Fibroblast of the conjunctiva (primary cell): Measurements from ENCODE around the gene SEC14L1.
A peak's percentile ranks its signal among the peaks of the same experiment; 100 is the strongest.

Source experiments
- DNase-seq: peaks from one replicate; pipeline ENCODE4 v3.0.0-alpha.2; 2010; ENCODE audit warnings: low read depth

The SEC14L1 gene

DNA sequence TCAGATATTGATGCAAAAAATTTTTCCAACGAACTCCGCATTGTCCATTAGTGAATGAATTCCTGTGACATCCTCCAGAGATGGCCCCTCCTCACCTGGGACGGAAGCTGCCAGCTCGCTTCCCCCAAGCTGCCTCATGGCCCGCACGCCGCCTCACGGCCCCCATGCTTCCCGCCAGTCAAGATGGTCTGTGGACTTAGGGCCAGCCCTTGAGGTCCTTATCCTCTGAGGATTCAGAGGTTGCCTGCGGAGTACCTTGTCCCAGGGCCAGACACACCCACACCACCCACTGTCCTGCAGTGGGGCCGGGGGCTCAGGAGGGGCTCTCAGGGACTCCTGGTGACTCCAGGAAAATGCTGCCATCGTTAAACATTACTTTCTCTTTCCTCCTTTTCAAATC lies 73.6 kb downstream of the SEC14L1 start:
- DNase-seq, result no peak

DNA sequence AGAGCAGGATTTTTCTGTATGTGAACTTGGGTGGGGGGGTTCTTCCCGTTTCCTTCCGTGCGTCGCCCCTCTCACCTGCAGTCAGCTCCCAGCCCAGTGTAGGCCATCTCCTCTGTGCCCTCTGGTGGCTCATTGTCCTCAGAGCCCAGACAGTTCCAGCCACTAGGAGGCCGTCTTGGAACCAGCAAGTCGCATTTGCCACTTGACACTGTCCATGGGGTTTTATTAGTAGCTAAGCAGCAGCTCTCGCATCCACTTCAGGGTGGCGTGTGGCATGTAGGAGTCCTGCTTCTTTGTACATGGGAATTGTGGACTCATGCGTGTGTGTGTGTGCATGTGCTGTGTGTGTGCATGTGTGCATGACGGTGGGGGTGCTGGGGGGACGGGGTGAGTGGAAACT lies 74.0 kb downstream of the SEC14L1 start:
- DNase-seq, result no peak

DNA sequence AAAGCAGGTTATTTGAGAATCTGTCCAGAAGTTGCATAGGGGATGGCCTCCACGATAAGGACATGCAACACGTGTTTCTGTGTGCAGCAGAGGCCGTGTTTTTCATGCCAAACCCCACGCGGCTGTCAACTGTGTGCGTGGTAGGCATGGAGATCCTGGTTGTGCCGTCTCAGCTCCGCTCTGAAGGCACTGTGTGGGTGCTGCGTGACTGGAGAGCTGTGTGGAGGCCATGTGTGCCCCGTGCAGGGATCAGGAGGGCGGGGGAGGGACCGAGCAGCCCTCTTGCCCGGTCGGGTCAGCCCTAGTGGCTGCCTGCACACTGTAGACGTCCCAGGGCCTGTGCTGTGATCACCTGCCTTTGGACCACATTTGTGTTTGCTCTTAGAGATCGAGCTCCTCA lies 74.5 kb downstream of the SEC14L1 start:
- no peak for DNase-seq

DNA sequence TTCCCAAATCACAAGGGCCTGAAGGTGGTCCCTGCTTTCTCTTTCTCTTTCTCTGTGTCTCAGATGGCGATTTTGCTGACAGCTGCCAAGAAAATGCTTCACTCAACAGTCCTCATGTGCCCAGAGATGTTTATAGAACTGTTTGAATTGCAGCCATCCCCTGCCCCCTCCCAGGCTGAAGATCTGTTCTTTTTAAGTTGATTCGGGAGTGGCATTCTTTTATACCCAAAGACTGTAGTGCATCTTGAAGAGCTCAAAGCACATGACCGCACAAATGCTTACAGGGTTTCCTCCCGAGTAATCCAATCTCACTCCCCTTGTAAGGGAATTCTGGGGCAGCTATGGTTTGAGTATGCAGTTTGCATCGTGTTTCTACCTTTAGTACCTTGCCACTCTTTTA lies 75.7 kb downstream of the SEC14L1 start:
- DNase-seq, result no peak

DNA sequence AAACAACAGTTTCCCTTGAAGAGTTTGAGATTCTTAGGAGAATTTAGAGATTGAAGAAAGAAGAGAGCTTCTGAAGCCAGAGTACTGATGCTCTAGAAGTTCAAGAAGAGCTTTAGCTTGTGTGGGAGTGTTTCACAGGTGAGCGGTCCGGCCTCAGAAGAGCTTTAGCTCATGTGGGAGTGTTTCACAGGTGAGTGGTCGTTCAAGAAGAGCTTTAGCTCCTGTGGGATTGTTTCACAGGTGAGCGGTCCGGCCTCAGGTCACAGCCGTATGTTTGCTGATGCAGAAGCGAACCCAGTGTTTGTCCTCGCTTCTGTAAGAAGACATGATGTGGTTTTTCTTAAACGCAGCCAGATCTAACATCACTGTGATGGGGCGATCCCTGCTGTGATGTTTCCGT lies 76.4 kb downstream of the SEC14L1 start:
- no peak for DNase-seq

DNA sequence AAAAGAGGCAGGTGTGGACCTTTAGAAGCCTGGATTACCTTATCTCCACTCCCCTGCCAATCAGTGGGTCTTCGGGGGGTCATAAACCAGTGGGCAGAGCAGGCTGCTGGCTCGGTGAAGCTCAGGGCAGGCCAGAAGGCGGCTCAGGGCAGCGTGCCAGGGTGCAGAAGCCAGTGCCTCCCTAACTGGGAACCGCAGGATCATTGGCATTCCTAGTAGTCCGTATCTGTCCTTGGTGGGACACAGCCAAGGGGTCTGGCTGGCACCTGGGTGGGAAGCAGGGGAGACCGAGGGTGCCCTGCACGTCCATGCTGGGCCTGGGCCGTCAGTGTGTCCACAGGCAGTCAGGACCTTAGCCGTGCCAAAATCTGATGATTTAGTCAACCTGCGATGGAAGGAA lies 76.8 kb downstream of the SEC14L1 start:
- DNase-seq, result no peak

DNA sequence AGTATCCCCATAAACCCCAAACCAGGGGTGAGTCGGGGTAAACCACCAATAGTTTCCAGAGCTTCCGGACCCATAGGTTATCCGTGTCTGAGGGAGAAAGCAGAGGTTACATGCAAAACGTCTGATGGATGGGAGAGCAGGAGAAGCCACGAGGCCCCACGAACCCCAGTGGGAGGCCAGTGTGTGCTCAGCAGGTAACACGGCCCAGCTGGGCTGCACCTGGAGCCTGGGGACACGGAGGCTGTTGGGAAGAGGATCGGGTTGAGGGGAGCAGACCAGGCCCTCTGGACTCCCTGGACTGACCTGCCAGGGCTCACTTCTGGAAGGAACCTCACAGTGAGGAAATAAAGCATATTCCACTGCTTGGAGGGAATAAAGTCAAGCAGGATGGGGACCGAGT lies 78.1 kb downstream of the SEC14L1 start:
- DNase-seq, result no peak

DNA sequence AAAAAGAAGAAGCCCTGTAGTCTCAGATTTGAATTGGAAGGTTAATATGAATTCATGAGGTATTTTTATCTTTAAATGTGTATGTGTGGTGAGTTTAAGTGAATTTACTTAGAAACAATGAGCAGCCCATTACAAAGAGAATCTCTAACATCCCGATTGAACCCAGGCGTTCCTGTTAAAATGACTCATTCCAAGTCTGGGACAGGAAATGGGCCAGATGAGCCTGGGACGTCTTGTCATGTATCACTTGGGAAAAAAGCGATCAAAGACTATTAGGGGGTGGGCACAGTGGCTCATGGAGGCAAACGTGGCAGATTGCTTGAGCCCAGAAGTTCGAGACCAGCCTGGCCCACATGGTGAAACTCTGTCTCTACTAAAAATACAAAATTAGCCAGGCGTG lies 81.6 kb downstream of the SEC14L1 start:
- DNase-seq, result no peak

DNA sequence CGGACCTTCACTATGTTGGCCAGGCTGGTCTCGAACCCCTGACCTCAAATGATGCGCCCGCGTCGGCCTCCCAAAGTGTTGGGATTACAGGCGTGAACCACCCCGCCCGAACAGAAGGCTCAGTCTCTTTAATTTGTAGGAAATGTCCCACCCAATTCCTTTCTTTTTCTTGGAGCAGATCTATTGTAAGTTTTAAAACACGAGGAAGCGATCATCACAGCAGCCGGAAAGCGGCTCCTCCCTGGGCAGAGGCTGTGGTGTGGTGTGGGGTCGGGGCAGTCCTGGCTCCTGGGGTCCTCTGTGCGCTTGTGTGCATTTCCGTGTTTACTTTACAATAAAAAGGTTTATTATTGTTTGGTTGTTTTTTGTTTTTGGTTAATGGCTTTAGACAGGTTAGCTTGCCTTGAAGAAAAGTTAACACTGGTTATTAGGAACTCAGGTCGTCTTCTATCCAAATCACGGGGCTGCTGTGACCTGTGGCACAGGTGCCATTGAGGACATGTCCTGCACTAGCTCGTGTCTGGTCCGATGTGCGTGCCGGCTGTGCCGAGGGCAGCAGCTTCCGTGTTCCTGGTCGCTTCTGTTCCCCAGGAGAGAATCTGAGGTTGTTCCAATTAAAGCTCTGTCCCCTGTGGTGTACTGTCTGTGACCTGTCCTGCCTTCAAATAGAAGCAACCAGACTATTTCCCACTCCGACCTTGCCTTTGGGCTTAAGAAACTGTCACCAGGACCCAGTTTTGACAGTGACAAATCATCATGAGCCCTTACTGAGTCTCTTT lies 83.1 kb downstream of the SEC14L1 start:
- DNase-seq, result no peak

DNA sequence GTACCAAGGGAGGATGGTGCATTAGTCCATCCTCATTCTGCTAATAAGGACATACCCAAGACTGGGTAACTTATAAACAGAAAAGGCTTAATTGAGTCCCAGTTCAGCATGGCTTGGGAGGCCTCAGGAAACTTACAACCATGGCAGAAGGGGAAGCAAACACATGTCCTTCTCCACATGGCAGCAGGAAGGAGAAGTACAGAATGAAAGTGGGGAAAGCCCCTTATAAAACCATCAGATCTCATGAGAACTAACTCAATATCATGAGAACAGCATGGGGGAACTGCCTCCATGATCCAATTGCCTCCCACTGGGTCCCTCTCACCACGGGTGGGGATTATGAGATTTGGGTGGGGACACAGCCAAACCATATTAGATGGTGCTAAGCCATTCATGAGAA lies 84.5 kb downstream of the SEC14L1 start:
- no peak for DNase-seq

DNA sequence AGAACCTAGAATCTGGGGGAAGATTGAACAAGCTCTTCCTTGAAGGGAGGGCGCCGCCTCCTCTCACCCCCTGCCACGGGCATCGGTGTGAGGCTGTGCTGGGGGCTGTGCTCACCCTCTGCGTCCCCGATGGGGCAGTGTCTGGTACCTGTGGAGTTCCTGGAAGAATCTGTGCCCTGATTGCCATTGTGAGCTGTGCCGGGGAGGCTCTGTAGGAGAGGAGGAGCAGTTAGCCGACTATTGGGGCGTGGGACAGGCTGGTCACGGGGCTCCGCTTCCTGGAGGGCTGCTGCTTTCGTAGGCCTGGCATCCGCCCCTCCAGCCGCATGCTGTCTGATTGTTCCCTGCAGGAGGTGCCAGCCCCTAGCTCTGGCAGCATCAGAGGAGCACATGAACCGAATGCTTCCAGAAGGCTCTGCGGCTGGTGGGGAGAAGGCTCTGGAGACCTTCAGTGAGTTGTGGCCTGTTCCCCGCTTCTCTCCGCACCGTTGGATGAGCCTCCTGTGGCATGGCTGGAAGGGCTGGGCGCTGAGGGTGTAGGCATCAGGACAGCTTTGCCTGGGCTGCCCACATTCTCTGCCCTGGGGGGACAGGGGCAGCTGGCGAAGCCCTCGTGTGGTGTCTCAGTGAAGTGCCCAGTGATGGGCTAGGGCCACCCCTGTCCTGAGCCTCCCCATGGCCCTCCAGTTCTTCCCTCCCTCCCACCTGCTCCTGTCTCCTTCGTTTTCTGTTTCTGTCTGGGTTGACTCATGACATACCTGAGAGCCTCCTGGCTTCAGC lies 86.9 kb downstream of the SEC14L1 start:
- DNase-seq, result no peak

DNA sequence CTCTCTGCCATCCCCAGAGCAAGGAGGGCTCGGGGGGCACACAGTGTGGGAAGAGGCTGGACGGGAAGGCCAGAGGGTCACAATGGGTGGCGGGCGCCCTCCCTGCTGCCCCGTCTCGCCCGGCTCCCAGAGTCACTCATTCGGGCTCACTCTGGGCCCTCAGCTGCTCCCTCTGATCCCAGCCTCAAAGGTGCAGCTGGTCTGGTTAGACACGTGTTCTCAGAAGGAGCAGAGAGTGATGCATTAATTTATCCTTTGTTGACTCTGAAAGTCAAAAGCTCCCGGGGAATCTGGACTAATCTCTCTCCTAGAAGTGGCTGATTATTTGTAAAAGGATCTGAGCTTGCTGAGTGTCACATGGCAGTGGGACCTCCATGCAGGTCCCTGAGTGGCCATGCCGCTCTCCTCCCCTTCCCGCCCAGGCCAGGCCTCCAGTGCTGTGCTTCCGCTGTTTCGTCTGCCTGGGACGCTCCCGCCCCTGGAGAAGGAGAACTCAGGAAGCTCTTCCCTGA lies 87.5 kb downstream of the SEC14L1 start:
- DNase-seq, result no peak

DNA sequence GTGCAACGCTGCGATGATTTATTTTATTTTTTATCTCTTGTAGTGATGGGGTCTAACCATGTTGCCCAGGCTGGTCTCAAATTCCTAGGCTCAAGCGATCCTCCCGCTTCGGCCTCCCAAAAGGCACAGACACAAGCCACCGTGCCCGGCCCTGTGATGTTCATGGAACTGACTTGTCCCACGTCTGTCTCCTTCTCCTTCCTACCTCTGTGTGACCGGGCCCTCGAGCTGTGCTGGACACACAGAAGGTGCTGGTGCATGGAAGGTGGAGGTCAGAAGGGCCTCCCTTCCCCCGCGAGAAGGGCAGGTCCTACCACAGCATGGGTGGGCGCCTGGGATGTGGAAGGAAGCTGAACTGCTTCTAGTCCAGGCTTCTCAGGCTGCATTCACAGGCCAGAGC lies 88.0 kb downstream of the SEC14L1 start:
- DNase-seq, result no peak

DNA sequence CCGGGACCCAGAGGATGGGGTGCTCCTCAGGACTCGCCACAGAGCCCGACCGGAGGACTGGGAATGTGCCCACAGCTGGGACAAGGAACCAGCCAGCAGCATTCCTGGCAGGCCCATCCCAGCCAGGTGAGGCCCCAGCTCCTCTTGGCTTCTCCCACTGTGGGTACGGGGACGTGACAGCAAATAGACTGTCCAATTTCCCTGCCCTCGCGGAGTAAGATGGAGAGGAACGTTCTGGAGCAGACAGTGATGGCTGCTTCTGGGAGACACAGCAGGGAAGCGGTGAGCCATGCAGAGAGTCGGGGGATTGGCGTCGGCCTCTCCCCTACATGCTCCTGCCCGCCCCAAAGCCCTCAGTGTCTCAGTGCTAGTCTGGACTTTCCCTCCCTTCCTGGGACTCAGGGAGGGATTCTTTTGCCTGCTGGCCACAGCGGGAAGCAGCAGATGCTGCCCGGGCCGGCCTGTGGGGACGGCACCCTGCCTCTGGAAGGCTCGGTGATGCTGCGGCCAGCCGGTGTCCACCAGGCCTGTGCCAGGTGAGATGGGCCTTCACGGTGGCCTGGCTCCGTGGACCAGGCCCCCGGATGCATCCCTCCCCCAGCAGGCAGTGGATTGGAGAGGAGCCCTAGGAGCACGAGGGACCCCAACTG lies 89.1 kb downstream of the SEC14L1 start:
- no peak for DNase-seq

DNA sequence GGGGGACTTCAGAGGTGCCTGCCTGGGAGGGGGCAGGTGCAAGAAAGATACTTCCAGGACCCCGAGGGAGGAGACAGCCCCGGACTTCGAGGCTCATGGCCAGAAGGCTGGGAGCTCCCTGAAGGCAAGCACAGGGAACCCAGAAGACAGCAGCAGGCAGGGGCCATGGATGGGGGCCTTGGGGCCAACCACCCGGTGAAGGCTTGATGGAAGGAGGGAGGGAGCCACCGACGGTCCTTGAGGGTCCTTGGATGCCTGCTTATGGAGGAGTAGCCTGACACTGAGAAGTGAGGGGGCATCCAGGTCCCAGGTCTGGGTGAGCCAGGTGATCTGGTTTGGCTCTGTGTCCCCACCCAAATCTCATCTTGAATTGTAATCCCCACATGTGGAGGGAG lies 89.7 kb downstream of the SEC14L1 start:
- DNase-seq, result no peak

DNA sequence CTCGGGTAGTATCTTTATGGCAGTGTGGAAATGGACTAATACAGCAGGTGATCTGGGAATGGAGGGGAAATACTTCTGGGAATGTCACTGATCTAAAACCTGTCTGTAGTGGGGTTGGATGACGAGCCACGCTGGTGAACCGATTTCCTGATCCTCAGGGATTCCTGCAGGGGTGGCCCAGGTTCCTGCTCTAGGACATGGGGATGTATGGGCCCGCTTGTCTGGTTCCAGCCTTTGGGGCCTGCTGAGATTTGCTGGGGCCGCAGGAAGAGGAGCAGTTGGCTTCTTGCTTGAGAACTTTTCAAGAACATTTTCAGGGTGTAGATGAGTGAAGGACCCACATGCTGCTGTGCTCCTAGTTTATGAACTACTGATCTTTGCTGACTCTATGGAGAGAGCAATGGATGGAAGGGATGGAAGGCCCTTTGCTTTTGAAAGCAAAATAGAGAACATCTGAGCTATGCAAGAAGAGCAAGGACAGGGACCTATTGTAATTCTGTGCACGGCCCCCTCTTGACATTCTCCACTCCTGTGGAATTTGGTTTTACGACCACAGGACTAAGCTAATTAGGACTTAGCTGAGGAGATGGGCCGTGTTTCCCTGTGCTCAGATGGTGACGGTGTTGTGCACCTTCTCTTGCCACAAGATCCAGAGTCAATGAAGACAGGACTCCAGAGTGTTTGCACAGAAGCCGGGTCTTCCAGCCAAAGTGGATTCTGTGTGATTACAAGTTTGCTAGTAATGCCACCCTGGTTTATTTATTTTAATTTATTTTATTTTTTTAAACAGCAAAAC lies 90.5 kb downstream of the SEC14L1 start:
- no peak for DNase-seq

DNA sequence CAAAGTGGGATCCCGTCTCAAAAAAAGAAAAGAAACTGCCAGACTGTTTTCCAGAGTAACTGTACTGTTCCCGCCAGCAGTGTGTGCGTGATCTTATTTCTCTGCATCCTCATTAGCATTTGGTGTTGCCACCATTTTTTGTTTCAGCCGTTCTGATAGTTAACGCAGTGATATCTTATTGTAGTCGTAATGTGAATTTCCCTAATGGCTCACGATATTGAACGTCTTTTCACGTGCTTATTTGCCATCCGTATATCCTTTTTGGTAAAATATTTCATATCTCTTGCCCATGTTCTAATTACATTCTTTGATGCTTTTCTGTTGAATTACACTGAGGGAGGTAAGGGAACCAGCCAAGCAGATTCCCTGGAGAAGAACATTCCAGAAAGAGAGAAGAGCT lies 92.4 kb downstream of the SEC14L1 start:
- no peak for DNase-seq

DNA sequence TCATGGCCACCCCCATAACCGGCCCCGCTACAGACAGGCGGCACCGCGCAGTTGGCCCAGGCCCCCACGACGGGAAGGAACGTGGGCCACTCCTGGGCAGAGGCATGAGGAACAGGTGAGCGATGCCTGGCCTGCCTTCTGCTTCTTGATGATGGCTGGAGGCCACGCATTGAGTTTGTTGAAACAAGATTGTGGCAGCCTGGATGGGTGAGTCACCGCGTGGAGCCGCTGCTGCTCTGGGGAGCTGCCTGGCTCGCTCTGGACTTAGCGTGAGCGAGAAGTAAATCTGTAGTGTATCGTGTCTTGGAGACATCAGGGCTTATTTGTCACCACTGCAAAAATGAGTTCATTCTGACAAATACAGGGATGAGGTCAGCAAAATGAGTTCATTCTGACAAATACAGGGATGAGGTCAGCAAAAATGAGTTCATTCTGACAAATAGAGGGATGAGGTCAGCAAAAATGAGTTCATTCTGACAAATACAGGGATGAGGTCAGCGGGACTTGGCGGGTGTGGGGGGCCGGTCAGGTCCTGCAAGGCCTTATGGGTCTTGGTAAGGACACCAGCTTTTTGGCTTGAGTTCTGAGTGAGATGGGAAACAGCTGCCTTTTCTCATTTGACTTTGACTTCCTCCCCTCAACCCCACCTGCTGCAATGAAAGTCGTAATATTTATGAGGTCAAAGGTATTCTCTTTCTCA lies 93.0 kb downstream of the SEC14L1 start:
- peak; percentile 9 for DNase-seq

DNA sequence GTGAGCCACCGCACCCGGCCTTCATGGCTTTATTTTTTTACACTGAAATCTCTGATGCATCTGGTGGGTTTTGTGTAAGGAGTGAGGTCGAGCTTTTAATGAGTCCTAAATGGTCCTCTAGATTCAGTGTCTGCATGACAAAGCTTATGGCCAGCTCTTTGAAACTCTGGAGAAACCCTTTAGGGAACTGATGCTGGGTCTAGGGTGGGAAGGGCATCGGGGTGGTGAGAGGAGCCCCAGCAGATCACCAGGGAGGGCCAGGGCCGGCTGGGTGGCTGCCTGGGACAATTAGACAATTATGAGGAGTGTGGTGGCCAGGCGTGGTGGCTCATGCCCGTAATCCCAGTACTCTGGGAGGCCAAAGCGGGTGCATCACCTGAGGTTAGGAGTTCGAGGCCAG lies 93.9 kb downstream of the SEC14L1 start:
- DNase-seq, result no peak

DNA sequence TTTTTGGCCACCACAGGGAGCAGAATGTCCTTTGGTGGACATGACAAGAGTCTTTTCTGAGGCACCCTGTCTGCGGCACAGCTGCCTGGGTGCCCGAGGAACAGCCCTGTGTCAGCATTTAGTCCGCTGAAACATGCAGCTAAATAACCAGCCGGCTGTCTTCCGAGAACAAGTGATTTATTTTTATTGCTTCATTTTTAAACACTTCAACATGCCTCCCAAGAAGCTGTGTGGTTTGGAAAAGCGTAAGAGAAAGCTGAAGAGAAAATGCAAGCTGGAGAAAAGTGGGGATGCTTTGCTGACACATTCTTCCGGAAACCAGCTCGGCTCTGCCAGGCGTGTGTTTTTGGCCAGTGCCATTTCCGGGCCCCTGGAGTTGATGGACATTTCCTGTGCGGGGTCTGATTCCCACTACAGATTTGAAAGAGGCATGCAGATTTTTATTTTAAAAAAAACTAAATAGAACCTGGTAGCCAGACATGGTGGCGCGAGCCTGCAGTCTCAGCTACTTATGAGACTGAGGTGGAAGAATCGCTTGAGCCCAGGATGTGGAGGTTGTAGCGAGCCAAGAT lies 94.7 kb downstream of the SEC14L1 start:
- DNase-seq, result peak; percentile 13
